AML-193 (cell line): Measurements from ENCODE around the gene ANO2.

Experiments
- DNase-seq, 2 experiments: peaks; one replicate each; lab custom pipeline; 2025; lab: John Stamatoyannopoulos, UW

The ANO2 gene

DNA sequence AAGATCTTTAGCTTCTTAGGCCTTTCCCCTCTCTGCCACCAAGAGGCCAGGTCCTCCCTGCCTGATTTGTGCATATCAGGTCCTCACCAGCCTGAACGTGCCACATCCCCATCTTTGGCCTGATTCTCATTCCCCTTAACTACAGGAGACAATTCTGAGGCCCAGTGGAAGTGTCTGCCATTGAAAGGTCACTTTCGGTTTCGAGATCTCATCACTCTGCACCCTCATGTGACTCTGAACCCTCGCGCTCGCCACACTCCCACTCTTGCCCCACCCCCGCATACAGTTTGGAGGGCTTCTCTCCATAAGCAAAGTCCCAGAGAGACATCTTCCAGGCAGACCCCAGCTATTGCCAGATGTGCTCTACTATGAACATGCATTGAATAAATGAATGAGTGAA is 324.2 kb downstream of the ANO2 start:
- DNase-seq = no peak

DNA sequence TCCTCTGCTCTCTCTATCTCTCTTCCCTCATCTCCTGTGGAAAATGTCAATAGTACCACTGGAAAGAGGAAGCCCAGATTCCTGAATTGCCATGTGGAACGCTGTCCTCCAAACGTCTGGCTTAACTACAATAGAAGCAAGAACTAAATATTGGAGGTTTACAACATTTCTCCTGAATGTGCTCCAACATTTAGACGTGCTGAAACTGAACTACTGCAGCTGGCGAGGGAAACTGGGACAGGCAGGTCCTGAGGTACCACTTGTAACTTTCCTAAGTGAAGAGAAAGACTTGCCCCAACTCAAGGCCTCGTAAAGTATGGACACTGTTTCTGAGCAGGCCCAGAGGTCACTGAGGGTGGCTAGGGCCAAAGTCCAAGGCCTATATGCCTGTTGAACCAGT is 325.4 kb downstream of the ANO2 start:
- DNase-seq = no peak

DNA sequence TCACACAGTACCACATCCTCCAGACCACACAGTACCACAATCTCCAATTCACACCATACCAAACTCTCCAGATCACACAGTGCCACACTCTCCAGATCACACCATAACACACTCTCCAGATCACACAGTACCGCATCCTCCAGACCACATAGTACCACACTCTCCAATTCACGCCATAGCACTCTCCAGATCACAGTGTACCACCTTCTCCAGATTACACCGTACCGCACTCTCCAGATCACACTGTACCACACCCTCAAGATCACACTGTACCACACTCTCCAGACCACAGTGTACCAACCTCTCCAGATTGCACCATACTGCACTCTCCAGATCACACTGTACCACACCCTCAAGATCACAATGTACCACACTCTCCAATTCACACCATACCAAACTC is 328.2 kb downstream of the ANO2 start:
- no peak for DNase-seq

DNA sequence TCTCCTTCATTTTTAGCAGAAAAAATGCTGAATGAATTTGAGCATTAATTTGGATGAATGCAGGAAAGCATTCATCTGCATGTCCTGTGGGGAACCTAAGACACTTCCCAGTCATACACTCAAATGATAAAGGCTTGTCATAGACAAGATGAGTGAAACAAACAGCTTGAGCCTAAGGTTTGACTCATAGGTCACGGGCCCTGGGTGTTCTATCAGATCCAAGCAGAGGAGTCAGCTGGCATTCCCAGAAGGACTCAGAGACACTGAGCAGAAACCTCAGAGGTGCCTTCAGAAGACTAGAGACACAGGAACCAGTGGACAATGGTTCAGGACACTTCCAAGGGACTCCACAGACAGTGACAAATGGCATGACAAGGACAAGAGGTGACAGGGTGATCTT is 329.3 kb downstream of the ANO2 start:
- DNase-seq = no peak

DNA sequence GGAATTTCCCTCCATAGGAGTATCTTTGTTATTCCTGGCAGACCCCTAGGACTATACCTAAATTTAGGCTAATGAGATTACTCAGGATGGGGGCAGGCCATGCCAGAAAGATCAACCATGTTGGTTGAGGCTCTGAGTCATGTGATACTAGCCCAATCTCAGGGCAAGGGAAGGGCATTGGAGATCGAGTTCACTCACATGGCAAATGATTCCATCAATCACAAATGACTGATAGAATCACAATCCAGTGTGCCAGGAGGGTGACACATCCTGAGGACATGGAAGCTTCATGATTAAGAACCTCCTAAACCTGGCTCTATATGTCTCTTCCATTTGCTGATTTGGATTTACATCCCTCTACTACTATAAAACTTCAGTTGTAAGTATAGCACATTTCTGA is 330.8 kb downstream of the ANO2 start:
- DNase-seq = no peak

DNA sequence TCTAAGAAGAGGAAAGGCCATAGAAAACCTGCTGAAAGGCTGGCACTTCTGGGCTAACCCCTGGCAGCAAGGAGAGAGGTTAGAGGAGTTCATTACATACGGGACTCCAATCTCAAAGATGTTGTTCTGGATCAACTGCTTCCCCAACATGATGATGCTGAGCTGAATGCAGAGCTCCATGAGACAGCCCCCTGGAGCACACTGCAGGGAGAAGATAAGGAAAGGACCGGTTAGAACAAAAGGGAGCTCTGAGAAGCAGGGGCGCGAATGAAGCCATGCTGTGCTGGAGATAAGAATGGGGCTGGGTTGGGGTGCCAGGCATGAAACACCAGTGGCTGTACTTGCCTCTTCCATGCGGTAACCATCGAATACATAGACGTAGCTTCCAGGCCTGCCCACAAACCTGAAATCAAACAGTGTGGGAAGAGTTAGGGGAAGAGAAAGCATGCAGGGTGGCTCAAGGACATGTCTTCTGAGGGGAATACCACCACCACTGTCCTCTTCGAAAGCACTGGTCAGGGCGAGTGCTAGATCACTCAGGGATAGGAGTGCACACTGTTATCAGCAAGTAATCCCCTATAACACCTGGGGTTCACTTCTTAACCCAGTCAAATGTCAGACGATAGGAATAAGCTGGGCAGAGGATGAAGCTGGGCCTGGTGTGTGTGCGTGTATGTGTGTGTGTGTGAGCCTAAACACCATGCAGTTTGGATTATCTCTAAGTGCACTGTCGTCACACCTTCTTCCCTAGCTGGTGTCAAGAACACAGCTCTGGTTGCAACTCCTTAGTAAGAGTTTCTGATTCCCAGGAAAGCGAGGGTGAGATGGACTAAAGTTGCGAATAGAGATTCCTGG is 332.3 kb downstream of the ANO2 start:
- no peak for DNase-seq

DNA sequence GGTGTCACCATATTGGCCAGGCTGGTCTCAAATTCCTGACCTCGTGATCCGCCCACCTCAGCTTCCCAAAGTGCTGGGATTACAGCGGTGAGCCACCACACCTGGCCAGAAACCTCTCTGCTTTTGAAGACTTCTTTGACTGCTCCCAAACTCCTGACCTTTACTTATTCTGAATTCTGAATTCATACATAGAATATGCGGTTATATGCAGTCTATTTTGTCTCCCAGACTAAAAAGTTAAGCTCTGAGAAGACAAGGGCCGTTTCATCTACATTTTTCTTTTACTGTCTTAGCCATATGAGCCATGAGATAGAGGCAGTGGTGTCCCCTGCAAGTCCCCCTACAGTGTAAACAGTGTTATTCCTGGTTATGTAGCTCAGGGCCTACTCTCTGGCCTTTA is 333.9 kb downstream of the ANO2 start:
- DNase-seq = no peak

DNA sequence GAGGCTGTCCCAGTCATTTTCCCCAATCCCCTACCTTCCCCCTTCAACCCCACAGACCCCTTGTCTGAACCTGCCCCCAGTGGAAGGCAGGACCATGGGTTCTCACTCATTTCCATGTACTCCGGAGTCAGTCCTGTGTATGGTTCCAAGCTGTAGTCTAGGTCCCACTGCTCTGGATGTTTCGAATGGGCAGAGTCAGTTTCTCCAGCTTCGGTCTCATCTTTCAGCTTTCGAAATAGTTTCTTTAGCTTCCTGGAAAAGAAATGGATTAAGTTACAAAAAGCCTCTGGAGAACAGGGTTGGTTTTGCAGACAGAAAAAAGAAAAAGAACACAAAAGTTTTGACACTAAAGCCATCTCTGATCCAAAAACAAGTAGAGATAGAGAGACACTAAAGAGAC is 345.7 kb downstream of the ANO2 start:
- no peak for DNase-seq

DNA sequence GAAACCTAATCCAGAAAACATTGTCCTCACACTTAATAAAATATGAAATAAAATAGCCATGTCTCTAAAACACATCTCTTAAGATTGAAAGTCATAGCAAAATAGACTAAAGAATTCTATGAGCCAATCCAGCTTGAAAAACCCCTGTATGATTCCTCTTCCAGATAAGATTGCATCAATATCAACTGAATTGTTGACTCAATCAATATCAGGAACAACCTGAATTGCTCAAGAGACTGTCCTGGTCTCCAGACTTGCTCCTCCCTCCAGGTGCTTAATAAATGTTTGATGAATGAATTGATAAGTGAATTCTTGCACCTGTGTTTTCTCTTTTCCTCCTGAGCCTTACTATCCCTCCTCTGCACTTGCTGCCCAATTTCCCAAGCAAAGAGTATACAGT is 351.1 kb downstream of the ANO2 start:
- no peak for DNase-seq

DNA sequence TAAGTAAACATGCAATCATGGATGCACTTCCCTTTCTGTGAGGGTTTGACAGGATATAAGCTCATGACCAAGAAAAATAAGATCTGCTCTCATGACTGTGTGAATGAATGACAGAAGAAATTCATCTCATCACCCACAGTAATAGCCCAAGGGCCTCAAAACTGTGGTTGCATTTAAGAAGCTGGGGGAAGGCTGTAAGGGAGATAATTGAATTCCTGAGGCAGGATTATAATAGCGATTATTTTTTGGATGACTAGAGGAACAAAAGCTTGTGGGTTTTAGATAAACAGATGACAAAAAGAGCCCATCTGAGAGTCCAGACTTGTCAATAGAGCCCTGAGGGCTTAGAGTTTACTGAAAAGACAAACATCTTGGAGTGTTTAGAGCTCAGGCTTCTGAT is 352.0 kb downstream of the ANO2 start:
- no peak for DNase-seq

DNA sequence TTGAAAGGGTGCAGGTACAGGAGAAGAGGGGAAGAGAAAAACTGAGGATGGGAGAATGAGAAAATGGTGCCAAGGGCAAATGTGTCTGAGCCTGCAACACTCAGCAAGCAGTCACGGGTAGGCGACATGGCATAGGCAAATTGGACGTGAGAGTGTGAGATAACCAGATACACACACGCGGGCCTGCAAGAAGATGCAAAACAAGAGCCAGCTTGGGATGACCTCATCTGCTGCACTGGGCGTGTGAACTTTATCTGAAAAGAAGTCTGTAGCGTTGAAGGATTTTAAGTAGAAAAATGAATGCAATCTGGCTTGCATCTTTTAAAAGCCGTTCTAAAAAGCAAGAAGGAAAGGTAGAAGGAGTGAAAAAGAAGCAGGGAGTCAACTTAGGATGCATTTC is 352.7 kb downstream of the ANO2 start:
- DNase-seq = no peak

DNA sequence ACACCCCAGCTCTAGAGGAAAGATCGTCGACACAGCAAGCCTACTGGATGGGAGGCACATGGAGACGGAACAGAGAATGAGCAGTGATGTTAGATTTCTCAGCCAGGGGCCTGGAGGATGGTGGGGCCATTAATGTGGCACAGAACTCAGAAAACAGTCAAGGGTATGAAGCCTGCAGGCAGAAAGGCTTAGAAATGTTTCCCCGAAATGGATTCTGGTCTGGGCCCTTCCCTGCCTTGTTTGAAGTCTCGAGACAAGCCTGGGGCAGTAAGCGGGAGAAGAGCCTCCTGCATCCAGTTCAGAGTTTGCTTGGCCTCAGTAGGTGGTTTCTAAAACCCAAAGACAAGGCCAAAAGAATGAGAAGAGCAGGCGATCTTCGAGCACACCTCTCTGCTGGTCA is 354.7 kb downstream of the ANO2 start:
- no peak for DNase-seq

DNA sequence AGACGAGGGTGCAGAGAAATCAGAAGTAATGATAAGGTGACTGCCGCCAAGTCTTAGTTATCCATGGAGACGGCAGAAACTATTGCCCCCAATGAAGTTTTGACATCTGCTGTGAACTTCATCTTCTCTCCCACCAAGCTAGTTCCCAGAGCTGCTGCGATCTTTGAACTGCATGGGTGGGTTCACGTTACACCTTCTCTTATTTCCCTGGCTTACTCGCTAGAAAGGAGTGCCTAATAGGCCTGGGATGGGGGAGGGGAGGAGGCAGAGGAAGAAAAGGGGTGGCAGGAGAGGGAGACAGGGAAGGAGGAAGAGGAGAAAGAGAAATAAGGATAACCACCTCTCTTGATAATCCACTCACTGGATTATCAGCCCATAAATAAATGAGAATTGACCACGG is 356.0 kb downstream of the ANO2 start:
- DNase-seq = no peak

DNA sequence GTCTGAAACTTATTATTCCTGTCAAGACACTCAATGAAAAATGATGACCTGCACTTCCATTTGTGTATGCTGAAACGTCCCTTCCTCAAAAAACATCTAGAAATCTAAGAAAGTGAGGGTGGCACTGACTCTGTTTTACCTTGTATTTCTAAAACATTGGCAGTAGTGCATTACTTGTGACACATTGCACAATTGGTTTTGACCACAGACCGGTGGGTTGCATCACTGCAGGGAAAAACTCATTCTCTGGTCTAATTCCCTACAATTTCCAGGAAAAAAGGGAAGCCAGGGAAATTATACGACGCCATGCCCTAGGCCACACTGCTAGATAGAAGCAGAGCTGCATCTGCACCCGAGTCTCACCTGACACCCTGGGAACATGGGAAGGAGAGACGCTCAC is 356.5 kb downstream of the ANO2 start:
- DNase-seq = peak in 1 of 2 experiments; percentile 6

DNA sequence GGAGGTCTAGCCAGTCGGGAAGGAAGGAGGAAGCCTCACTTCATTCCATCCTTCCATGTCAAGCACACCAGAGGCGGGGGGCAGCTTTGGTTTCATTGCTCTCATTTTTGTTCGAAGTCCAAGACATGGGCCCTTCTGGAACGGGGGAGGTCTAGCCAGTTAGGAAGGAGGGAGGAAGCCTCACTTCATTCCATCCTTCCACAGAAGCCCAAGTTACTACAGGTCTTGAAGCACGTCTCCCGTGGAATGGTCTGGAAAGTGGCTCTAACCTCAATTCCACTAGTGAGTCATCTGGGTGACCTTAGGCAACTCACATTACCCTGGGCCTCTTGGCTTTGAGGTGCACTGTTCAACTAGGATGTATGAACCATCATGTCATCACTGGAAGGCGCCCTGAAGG is 356.9 kb downstream of the ANO2 start:
- no peak for DNase-seq

DNA sequence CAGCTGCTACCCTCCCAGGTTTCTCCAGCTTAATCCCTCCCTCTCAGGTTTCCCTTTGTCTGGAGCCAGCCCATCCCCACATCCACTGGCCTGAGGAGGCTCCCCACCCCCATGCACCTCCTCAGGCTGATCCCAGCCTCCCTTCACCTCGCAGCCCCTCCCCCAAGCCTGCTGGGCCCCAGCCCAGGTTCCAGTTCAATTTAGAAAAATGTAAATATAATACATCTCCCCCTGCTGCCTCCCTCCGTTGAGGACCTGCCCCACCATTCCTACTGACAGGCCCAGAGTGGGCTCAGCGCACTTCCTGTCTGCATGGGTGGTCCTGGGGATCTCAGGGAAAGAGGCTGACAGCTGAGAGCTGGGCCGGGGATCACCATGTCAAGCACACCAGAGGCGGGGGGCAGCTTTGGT is 357.3 kb downstream of the ANO2 start:
- no peak for DNase-seq

DNA sequence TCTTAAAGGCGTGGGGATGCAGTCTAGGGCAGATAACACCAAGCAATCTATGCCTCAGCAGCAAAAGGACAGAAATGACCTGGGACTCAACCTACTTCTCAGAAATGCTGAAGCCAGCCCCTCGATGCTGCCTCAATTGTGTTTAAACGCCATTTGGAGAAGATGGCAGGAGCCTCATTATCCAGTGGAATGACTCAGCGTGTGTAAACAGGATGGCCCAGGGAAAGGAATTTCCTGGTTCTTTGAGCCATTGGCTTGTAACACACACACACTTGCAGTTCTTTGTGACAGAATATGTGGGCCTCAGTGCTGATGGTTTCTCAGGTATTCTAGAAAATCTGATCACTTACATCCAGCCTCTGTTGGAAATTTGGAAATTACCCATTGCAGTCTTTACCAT is 358.9 kb downstream of the ANO2 start:
- DNase-seq = no peak

DNA sequence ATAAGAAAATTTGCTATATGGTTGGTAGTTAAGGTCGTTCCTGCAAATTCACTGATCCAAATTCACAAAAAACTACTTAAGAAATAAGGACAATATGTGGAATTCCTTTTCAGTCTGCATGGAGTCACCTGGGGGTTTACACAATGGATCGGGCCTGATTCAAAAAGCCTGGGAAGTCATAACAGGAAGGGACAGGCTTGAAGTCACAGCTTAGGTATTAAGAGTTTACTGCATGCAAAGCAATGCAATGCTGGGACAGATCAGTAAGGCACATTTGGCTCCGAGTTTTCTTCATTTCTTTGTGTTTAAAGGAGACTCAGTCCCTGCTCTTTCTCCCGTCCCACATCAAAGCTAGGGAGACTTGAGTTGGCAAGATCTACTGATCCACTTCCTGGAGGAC is 359.9 kb downstream of the ANO2 start:
- no peak for DNase-seq

DNA sequence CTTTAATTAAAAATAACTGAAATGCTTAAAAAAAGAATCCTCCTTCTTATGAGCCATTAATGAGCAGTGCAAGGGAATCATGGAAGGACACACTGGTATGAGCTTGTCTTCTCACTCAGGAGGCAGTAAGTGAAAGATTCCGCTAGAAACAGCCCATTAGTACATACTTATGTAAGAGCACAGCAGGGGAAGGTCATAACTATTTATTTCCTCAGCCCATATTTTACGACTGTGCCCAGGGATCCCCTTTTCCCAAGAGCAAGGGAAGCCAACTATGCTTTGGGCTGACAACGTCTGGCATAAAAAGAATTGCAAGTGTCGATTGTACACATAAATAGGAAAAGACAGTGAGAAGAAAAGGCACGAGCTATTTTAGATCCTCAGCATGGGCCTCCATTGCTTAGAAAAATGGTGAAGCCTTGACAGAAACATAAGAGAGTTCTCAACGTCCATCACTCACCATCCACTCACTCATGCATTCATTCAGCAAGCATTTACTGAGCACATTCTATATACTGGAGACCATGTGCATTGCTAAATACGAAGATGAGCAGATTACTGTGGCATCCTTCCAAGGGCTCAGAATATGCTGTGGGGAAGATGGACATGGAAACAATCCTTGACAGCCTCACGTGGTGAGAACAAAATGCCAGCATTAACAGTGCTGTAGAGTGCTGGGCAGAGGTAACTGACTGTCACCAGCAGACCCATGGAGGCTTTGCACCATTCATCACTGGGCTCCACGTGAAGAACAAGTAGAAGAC is 360.5 kb downstream of the ANO2 start:
- DNase-seq = no peak

DNA sequence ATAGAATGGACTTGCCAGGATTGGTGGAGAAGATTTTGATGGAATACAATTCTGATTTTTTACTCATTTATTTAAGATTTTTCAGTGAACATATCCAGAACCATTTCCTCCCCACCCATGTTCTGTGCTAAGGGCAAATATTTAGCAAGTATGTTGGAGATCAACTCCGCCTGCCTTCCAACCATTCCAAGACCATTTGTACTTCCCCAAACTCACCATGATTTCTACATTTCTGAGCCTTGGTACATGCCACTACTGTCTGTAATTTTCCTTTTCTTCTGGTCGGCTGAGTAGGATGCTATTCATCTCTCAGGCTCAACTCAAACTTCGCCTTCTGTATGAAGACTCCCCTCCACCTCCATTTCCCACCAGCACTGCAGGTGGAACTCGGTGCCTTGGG is 362.5 kb downstream of the ANO2 start:
- no peak for DNase-seq

DNA sequence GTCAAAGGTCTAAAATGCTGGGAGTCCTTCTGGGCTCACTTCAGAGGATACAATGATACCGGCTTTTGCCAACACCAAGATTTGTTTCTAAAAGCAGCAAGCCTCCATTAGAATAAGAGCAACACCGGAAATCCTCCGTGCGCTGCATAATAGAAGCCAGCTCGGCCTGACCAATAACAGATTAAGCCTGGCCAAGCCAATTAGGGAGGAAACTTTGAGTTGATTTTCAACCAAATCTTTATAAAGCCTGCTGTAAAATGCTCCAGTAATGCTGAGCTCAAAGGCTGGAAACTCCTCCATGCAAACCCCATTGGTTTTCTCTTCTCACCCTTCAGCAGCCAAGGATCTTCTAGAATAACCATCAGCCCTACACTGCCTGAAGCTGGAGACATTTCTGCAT is 363.0 kb downstream of the ANO2 start:
- DNase-seq = no peak

DNA sequence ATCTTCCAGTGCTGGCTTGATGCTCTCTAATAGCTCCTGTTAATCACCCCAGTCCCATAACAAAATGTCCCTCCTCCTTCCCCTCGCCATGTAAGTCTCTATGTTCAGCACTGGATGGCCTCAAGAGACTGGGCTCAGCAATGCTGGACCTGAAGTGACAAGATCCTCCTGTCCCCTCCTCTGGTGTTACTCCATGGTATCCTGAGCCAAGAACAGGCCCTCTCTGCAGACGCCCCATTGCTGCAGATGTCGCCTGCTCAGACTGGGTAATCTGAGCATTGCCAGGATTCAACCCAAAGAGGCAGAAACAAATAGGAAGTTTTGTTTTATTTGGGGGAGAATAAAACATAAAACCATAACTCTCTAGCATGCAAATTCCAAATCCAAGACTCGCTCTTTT is 363.4 kb downstream of the ANO2 start:
- no peak for DNase-seq

DNA sequence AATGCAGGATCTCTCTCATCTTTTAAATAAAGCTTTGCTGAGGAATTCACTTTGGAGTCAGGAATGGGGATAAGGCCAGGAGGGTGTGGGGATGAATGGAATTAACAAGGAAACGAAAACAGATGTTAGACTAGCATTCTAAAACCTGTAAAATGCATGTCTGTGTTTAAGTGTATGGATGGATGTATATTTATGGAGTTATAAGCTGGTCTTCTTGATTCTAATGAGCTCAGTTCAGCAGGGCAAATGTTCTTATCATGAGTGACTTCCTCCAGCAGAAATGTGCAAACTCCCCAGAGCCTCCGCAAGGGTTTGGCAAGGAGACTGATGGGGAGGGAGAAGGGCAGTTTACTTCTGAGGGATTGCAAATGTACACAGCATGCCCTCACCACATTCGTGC is 364.0 kb downstream of the ANO2 start:
- no peak for DNase-seq

DNA sequence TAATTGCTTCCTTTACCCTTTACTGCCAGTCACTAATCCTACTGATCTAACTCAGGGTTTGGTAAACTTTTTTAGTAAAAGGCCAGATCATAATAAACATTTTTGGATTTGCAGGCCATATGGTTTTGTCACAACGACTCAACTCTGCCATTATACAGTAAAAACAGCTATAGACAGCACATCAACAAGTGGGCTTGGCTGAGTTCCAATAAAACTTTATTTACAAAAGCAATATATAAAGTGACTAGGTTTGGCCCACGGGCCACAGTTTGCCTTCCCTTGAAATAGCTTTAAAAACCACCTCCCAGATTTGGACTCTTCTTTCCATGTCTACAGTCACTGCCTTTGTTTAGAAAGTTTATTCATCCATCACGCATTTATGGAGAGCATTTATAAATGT is 366.3 kb downstream of the ANO2 start:
- DNase-seq = no peak
